Endothelial cell of hepatic sinusoid (primary cell): Measurements from ENCODE around the gene SCAP.

Experiments
- in situ Hi-C: cut with HindIII; loops from 2 replicates; pipeline ENCODE4 v1.10.0; 2017; ENCODE audit warnings: low sequenced_read_pairs

SCAP gene

DNA sequence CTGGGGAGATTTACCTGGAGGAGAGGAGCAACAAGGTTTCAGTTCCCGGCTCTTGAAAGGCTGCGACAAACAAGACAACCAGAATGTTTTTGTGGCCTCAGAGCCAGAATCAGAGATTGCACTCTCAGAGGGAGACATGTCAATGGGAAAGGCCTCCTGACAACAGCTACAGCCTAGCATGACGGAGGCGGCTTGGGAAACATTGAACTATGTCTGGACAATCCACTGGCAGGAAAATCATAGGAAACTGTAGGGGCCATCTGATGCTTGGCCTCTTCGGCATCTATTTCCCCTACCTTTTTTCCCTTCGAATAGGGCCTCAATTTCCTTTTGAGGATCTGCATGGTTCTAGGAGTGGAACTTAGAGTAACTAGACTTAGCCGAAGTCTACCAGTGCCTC lies 108.1 kb downstream of the SCAP start:
- in situ Hi-C loops = no loop called here

DNA sequence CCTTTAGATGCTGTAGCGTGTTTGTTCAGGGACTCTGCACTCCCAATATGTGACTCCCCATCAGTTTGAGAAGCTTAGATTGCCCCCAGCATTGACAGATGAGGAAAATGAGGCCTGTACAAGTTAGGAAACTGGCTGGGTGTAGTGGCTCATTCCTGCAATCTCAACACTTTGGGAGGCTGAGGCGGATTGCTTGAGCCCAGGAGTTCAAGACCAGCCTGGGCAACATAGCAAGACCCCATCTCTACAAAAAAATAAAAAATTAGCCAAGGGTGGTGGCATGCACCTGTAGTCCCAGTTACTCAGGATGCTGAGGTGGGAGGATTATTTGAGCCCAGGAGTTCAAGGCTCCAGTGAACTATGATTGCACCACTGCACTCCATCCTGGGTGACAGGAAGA lies 108.9 kb downstream of the SCAP start:
- in situ Hi-C loops = no loop called here

DNA sequence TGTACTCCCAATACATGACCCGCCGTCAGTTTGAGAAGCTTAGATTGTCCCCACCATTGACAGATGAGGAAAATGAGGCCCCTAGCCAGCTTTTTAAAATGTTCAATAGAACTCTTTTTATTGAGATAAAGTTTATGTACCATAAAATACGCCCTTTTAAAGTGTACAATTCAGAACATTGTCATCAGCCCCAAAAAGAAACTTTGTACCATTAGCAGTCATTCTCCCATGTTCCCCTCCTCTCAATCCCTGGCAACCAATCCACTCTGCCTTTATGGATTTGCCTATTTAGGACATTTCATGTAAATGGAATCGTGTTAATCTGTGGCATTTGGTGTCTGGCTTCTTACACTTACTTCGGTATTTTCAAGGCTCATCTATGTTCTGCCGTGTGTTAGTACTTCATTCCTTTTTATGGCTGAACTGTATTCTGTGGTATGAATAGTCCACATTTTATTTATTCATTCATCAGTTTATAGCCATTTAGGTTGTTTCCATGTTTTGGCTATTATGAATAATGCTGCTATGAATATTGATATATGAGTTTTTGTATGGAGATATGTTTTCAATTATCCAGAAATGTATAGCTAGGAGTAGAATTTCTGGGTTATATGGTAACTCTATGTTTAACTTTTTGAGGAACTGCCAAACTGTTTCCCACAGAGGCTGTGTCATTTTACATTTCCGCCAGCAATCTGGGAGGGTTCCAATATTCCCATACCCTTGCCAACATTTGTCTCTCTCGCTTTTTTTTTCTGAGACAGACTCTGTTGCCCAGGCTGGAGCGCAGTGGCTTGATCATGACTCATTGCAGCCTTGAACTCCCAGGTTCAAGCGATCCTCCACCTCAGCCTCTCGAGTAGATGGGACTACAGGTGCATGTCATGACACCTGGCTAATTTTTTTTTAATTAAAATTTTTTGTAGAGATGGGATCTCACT lies 110.3 kb downstream of the SCAP start:
- in situ Hi-C loops = no loop called here
